Measurements from ENCODE around the gene NTN5.

The NTN5 gene

GRCh38 chr19:48631225-48631624 lies 41.6 kb downstream of the NTN5 start:
- no peaks in the 10 kb centered on the region for H3K27me3 ChIP-seq
- TF ChIP-seq CTCF (IDR thresholded peaks at IDR 0.05; ENCODE audit: low read depth, low read length), result no peak
- peak overlapping the region; percentile 59 for H3K4me3 ChIP-seq (ENCODE audit: low read depth, low read length)
- no peaks in the 10 kb centered on the region for H3K36me3 ChIP-seq
- DNase-seq, result no peak
- no peaks in the 10 kb centered on the region for H3K9me3 ChIP-seq
- peaks cover 21% of the 10 kb centered on the region for H3K4me1 ChIP-seq

DNA sequence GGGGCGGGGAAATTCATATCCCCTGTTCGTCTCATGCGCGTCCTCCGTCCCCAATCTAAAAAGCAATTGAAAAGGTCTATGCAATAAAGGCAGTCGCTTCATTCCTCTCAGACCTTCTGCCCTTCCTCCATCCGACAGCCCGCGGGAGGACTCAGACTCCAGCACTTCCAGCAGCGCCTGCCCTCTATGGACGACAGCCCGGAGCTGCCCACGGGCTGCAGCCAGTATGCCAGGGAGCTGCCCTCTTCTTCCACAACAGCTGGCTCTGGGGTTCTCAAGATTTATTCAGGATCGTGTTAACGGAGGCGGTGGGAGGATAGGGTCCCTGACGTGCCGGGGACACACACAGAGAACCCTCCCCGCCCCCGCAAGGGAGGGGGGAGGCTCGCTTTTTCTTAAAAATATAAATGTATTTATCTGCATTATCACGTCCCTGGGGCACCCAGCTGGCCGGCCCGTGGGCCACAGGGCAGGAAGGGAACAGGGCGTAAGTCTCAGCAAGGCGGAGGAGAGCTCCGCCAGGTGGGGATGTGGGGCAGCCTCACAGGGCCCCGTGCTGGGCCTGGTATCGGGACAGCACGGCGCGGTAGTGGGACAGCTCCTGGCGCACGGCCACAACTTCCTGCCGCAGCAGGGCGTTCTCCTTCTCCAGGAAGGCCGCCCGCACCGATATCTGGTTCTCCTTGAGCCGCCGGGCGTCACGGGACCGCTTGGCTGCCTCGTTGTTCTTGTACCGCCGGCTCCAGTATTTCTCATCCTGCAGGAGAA lies 42.3 kb downstream of the NTN5 start:
- no peaks in the 10 kb centered on the region for H3K36me3 ChIP-seq
- no peaks in the 10 kb centered on the region for H3K27me3 ChIP-seq
- no peaks in the 10 kb centered on the region for H3K9me3 ChIP-seq
- TF ChIP-seq CTCF (IDR thresholded peaks at IDR 0.05; ENCODE audit: low read depth, low read length), result peak; percentile 42
- H3K4me3 ChIP-seq (ENCODE audit: low read depth, low read length), result peak overlapping the region; percentile 59
- peaks cover 21% of the 10 kb centered on the region for H3K4me1 ChIP-seq
- DNase-seq, result peak; percentile 79

DNA sequence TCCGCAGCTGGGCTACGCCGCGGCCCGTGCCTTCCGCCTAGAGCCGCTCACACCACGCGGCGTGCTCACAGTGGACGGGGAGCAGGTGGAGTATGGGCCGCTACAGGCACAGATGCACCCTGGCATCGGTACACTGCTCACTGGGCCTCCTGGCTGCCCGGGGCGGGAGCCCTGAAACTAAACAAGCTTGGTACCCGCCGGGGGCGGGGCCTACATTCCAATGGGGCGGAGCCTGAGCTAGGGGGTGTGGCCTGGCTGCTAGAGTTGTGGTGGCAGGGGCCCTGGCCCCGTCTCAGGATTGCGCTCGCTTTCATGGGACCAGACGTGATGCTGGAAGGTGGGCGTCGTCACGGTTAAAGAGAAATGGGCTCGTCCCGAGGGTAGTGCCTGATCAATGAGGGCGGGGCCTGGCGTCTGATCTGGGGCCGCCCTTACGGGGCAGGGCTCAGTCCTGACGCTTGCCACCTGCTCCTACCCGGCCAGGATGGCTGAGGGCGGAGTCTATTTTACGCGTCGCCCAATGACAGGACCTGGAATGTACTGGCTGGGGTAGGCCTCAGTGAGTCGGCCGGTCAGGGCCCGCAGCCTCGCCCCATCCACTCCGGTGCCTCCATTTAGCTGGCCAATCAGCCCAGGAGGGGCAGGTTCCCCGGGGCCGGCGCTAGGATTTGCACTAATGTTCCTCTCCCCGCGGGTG lies 43.1 kb downstream of the NTN5 start:
- peak overlapping the region; percentile 59 for H3K4me3 ChIP-seq (ENCODE audit: low read depth, low read length)
- no peaks in the 10 kb centered on the region for H3K27me3 ChIP-seq
- TF ChIP-seq CTCF (IDR thresholded peaks at IDR 0.05; ENCODE audit: low read depth, low read length), result no peak
- DNase-seq, result peak; percentile 91
- H3K9me3 ChIP-seq, result no peaks in the 10 kb centered on the region
- H3K4me1 ChIP-seq, result peaks cover 17% of the 10 kb centered on the region
- H3K36me3 ChIP-seq, result no peaks in the 10 kb centered on the region

- H3K36me3 ChIP-seq, result no peaks in the 10 kb centered on the region
- no peak for TF ChIP-seq CTCF (IDR thresholded peaks at IDR 0.05; ENCODE audit: low read depth, low read length)
- peaks cover 14% of the 10 kb centered on the region for H3K4me1 ChIP-seq
- H3K4me3 ChIP-seq (ENCODE audit: low read depth, low read length), result no peak overlapping the region
- H3K27me3 ChIP-seq, result no peaks in the 10 kb centered on the region
- DNase-seq, result no peak
- no peaks in the 10 kb centered on the region for H3K9me3 ChIP-seq
Measured at GRCh38 chr19:48629297-48629598, 43.6 kb downstream of the NTN5 start.

GRCh38 chr19:48628486-48629296 lies 44.1 kb downstream of the NTN5 start:
- Histone ChIP-seq H3K4me3 (ENCODE audit: low read depth, low read length) (no peak overlapping the region), H3K9me3 (no peaks in the 10 kb centered on the region), H3K36me3 (no peaks in the 10 kb centered on the region), H3K27me3 (no peaks in the 10 kb centered on the region), H3K4me1 (peaks cover 8% of the 10 kb centered on the region)
- no peak for TF ChIP-seq CTCF (IDR thresholded peaks at IDR 0.05; ENCODE audit: low read depth, low read length)
- no peak for DNase-seq

Measured in BE2C (cell line).